Measurements from ENCODE around the gene MYLK2.

GRCh38 chr20:31822421-31823330 lies 3.5 kb downstream of the MYLK2 start:
- no peak for TF ChIP-seq EP300 (IDR thresholded peaks at IDR 0.05)
- no peak for TF ChIP-seq POLR2A (IDR thresholded peaks at IDR 0.05)
